ENCODE measurements around the gene NOTCH4.
"Not testable (repeated sequence)": the region's sequence is repeated elsewhere in the genome, so short reads cannot be mapped to it uniquely, and the experiment has no call there.

The NOTCH4 gene

DNA sequence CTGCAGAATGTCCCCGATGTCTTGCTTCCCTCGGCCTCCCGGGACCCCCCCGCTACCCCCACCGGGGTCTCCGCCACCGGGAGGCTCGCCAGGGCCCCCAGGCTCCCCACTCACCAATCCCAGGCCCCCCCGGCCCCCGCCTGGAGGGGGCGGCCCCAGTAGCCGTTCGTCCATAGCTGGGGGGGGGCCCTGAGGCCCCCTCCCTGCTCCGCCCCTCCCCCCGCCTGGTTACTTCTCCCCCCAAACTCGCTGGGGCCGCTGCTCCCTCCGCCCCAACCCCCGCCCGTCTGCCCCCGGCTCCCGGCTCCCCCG lies 34.2 kb downstream of the NOTCH4 start:
- TF ChIP-seq, protein P1, sequence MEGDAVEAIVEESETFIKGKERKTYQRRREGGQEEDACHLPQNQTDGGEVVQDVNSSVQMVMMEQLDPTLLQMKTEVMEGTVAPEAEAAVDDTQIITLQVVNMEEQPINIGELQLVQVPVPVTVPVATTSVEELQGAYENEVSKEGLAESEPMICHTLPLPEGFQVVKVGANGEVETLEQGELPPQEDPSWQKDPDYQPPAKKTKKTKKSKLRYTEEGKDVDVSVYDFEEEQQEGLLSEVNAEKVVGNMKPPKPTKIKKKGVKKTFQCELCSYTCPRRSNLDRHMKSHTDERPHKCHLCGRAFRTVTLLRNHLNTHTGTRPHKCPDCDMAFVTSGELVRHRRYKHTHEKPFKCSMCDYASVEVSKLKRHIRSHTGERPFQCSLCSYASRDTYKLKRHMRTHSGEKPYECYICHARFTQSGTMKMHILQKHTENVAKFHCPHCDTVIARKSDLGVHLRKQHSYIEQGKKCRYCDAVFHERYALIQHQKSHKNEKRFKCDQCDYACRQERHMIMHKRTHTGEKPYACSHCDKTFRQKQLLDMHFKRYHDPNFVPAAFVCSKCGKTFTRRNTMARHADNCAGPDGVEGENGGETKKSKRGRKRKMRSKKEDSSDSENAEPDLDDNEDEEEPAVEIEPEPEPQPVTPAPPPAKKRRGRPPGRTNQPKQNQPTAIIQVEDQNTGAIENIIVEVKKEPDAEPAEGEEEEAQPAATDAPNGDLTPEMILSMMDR (IDR thresholded peaks at IDR 0.05; ENCODE audit: insufficient read depth, low read depth, low read length, missing control alignments) = no peak
- no peak for DNase-seq (ENCODE audit: low read depth)
- H3K4me3 ChIP-seq (ENCODE audit: low read depth, low read length) = peak overlapping the region; percentile 67

DNA sequence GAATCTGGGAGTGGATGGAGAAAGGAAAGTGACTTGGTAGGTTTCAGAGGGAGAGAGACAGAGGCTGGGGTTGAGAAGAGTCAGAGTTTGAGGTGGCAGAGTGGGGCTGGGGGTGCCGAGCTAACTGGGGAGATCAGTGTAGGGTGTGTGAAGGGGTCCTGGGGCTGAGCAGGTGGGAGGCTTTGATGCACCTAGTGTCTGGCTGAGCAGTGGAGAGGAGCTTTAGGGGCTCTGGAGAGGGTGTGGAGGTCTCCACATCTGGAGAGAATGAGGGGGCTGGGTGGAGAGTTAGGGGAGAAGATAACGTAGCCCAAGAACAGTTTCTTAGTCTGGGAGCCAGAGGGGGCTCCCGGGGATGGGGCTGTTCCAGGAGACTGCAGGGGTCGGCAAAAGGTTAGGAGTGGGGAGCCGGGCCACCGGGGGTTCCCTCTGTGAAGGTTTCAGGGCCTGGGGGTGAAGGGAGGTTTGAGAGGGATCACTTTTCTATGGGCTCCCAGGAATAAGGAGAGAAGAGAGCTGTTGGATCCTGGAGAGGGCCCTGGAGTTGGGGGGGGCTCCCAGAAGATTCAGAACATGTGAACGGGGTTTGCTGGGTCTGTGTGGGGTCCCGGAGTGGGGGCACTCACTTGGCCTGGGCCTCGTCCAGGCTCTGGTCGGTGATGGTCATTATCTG lies 34.7 kb downstream of the NOTCH4 start:
- TF ChIP-seq, protein P1 (IDR thresholded peaks at IDR 0.05; ENCODE audit: insufficient read depth, low read depth, low read length, missing control alignments) = no peak
- no peak for DNase-seq (ENCODE audit: low read depth)
- H3K4me3 ChIP-seq (ENCODE audit: low read depth, low read length) = peak overlapping the region; percentile 67

DNA sequence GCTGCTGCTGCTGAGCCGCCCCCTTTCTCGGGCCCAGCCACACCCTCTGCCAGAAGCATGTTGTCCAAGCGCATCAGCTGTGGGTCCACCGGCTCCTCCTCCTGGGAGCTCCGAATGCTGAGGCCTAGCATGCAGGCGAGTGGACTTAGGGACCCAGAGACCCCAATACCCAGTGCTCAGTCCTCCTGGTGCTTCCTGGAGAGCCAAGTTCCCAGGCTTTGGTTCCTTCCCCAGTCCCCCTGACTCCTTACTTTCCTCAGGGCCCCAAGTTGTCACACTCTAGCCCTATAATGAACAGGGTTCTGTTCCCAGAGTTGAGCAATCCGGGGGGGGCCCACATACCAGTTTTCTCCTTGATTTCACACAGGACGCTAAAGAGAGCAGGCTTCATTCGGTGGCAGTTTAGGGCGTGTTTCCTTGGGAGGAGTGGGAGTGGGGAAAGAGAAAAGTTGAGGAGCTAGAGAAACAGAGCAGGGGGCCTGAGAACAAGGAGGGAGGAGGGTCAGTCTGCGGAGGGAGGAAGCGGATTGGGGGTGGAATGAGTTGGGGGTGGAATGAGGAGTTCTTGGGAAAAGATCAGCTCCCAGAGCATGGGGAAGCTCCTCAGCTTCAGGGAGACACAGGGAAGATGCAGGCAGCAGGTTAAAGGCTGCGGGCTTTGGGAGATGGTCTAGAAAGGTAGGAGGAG lies 35.3 kb downstream of the NOTCH4 start:
- TF ChIP-seq, protein P1 (IDR thresholded peaks at IDR 0.05; ENCODE audit: insufficient read depth, low read depth, low read length, missing control alignments) = no peak
- no peak for DNase-seq (ENCODE audit: low read depth)
- H3K4me3 ChIP-seq (ENCODE audit: low read depth, low read length) = peak overlapping the region; percentile 67

DNA sequence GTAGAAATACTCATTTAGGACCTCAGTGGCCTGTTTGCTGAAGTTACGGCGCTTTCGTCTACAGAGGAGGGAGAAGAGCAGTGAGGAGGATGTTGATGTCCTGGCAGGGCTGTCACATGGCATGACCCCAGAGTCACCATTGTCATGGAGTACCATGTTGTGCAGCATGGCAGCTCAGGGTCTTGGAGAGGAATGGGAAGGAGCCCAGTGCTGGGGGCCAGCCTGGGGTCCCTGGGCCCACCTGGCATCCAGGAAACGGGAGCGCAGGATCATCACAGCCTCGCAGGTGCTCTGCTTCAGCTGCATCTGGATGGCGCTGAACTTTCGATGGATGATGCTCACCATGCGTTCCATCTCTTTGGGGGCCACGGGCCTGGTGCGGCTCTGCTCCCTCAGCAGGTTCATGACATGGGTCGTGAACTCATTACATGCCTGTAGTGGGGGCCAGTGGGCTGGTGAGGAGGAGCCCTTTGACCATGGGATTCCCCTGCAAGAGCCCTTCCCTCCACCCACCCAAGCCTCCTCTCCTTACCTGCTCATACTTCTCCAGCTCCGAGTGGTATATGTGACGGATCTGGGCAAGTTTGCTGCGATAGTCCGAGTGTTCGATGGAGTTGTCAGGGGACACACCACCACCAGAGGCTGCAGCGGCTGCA lies 36.0 kb downstream of the NOTCH4 start:
- not testable (repeated sequence) for DNase-seq (ENCODE audit: low read depth); H3K4me3 ChIP-seq (ENCODE audit: low read depth, low read length)

DNA sequence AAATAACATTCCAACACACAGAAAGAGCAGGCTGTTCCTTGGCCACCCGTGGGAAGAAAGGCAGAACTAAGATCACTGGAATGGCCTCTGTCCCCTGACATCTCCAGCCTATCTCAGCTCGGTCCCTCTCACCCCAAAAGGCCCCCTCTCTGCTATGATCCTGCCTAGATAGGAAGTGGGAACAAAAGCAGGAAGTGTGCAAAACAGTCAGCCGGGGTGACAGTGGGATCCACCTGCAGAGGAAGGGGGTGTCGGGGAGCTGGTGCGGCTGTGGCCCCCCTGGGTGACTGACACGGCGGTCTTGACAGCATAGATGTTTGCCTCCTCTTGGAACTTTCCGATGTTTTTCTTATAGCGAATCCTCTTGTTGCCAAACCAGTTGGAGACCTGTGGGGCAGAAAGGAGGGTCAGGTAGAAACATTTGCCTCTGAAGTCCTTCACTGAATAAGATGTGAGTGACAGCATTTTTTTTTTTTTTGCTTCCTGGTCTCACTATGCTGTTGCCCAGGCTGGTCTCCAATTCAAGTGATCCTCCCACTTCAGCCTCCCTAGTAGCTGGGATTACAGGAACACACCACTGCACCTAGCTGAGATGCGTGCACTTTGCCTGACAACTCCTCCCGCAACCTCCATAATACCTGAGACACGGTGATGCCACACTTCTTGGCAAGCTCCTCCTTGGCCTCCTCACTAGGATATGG lies 36.7 kb downstream of the NOTCH4 start:
- DNase-seq (ENCODE audit: low read depth) = no peak
- no peak overlapping the region for H3K4me3 ChIP-seq (ENCODE audit: low read depth, low read length)
- TF ChIP-seq, protein P1 (IDR thresholded peaks at IDR 0.05; ENCODE audit: insufficient read depth, low read depth, low read length, missing control alignments) = no peak

DNA sequence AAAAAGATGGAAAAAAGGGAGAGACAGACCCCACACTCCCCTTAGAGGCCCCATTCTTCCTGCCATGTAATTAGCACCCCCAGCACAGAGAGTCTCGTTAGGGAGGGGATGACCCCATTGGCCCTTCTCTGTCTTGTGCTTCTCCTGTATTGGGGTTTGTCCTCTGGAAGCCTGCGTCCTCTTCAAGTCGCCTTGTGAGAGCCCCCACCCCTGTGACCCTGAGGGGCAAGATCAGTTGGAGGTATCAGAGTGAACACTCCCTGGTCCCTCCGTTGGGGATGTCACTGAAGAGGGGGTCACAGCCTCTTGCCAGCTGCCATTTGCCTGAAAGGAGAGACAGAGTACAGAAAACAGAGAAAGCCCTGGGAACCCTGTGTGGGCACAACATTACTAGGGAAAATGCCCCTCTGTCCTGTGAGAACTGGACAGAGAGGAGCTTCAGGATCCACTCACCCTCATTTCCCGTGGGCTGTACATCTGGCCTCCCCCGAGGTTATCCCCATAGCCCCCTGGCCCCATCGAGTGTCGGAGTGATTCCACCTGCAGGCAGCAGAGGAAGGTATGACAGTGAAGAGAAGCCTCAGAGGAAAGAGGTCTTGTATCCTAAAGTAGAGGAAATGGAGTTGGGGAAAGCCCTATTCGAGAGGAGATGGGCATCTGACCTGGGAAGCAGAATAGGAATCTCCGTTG lies 37.6 kb downstream of the NOTCH4 start:
- H3K4me3 ChIP-seq (ENCODE audit: low read depth, low read length); DNase-seq (ENCODE audit: low read depth): not testable (repeated sequence)

DNA sequence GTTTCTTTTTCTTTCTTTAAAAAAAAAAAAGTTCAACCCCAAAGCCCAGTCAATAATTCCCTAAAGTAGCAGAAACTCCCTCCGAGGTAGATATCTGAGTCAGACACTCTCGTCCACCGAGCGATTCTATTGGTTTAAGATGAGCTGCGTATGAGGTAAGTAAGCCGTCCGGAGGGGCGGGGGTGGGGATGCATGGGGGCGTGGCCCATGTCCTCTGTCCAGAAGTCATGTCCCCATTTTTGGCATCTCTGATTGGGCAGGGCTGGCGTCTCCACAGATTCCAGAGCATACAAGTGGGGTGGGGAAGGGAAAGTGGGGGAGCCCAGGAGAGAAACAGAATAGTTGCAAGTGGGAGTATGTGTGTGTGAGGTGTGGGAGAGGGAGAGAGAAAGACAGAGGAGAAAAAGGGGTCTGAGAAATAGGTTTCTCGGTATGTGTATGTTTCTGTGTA lies 38.2 kb downstream of the NOTCH4 start:
- peak; percentile 89 for DNase-seq (ENCODE audit: low read depth)

DNA sequence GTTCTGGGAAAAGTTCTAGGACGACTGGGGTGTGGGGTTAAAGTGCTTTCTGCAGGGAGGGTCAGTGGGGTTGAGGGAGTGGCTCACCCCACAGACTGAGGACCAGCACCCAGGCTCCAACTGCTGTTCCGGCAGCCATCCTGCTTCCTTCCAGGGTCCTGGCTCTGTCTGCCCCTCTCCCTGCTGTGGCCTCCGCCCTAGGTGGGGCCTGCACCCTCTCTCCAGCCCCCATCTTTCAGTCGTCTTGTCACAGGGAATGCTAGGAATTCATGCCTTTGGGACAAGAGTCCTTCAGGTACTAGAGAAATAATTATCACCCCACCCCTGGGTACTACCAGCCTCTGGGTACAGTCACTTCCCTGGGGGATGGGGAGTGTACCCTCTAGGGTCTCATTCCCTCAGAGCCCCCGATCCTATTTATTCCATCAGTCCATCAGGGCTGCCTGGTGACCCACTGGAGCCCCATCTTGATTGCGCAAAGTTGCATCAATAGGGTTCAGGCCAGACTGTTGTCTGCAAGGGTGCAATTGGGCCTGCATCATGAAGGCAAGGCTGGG lies 39.7 kb downstream of the NOTCH4 start, which contains the start of gene AGER:
Gene AGER, minus strand, starts transcription at position 170 of the 557 bp plus-strand sequence. Its CDS starts 31 bp downstream, at position 139.
- TF ChIP-seq, protein P1 (IDR thresholded peaks at IDR 0.05; ENCODE audit: insufficient read depth, low read depth, low read length, missing control alignments) = no peak
- H3K4me3 ChIP-seq (ENCODE audit: low read depth, low read length) = no peak within 1 kb of the TSS
- no peak for DNase-seq (ENCODE audit: low read depth)

More for the DNA sequence above, 38.2 kb downstream of the NOTCH4 start:
- H3K4me3 ChIP-seq (ENCODE audit: low read depth, low read length) = not testable (repeated sequence)

Data from GM12865 (cell line).